HepG2 (cell line): ENCODE measurements around the gene TEX12. TPM values are rescaled to one million over a fixed set of nuclear protein-coding genes. Genes with fewer than 3 reads are reported as not detected.

Experiments used
- ATAC-seq: fragments of 200-7000 bp; cut with Tn5 transposase; 3 replicates; pipeline ENCODE4 v1.9.1; 2020; ENCODE audit warnings: mild to moderate bottlenecking, moderate library complexity
- BruUV-seq: library from RNA; stranded (reverse); fragments of 400-500 nt; replicated peaks from 2 replicates; lab custom pipeline; 2021; lab: Mats Ljungman, UMichigan
- CTCF ChIA-PET: fragments of 300-600 bp; formaldehyde crosslinking; extraction: SDS; loops from one replicate; lab custom pipeline; 2021; ENCODE audit warnings: low total read pairs, inconsistent platforms, low intra/inter-chr PET ratio; lab: Yijun Ruan, JAX
- POLR2A ChIA-PET: fragments of 350-600 bp; sonication (Branson Sonifier 250); formaldehyde crosslinking; loops from one replicate; lab custom pipeline; 2020; ENCODE audit warnings: antibody characterized with exemption, inconsistent platforms; lab: Yijun Ruan, JAX
- DNase-seq: peaks from one replicate; pipeline ENCODE4 v3.0.0-alpha.2; 2015; ENCODE audit warnings: low spot score
- FAIRE-seq: peaks from 3 replicates; lab custom pipeline; 2011; peaks lifted over from hg19 to GRCh38; lab: Jason Lieb, UNC
- H2AFZ ChIP-seq: one replicate; pipeline ENCODE4 v1.6.1; 2011; ENCODE audit warnings: low read length, inconsistent platforms
- H3K27ac ChIP-seq: fragments of 300-600 bp; 3 replicates; pipeline ENCODE4 v1.8.0; 2011; ENCODE audit warnings: mixed run types, mild to moderate bottlenecking, mixed read lengths, low read length, inconsistent platforms; ENCODE audit not compliant: insufficient read depth; ENCODE audit errors: extremely low read length
- H3K27me3 ChIP-seq, 2 experiments: fragments of 200-600 bp in 1 of 2; 2 replicates in 1 of 2; 3 replicates in 1 of 2; pipeline versions ENCODE4 v1.6.0 to v1.8.0; 2011; ENCODE audit warnings: low read length in 2 of 2, mild to moderate bottlenecking in 2 of 2, moderate library complexity in 2 of 2, inconsistent platforms in 1 of 2; ENCODE audit not compliant: insufficient read depth in 2 of 2, control insufficient read depth in 1 of 2
- H3K36me3 ChIP-seq, 2 experiments: fragments of 200-600 bp in 1 of 2; replicated peaks in 1 of 2; 2 replicates in 1 of 2; 3 replicates in 1 of 2; pipeline versions ENCODE4 v1.5.1 to v1.8.0; 2011; ENCODE audit warnings: low read length in 2 of 2, inconsistent platforms in 1 of 2; ENCODE audit not compliant: insufficient read depth in 2 of 2, control insufficient read depth in 1 of 2
- H3K4me1 ChIP-seq: 2 replicates; pipeline ENCODE4 v1.5.1; 2012; ENCODE audit warnings: low read length, inconsistent platforms; ENCODE audit not compliant: insufficient read depth
- H3K4me2 ChIP-seq: 2 replicates; pipeline ENCODE4 v1.6.0; 2011; ENCODE audit warnings: low read depth, low read length, inconsistent platforms
- H3K4me3 ChIP-seq, 3 experiments: fragments of 200-600 bp in 1 of 3; sonication (generic), shearing (Covaris generic) in 1 of 3; replicated peaks in 1 of 3; 2 replicates each; pipeline ENCODE4 v1.5.1; 2011 to 2016; ENCODE audit warnings: low read length in 3 of 3, inconsistent platforms in 2 of 3, low read depth in 2 of 3, mild to moderate bottlenecking in 2 of 3, control low read depth in 1 of 3, mixed read lengths in 1 of 3; ENCODE audit not compliant: insufficient read depth in 1 of 3
- H3K79me2 ChIP-seq: one replicate; pipeline ENCODE4 v1.6.1; 2011; ENCODE audit warnings: low read length, inconsistent platforms; ENCODE audit not compliant: insufficient read depth
- H3K9ac ChIP-seq: 2 replicates; pipeline ENCODE4 v1.6.0; 2011; ENCODE audit warnings: mild to moderate bottlenecking, low read depth, low read length, inconsistent platforms; ENCODE audit not compliant: insufficient read depth
- H3K9me3 ChIP-seq: 2 replicates; pipeline ENCODE4 v1.5.1; 2012; ENCODE audit warnings: mild to moderate bottlenecking, low read length
- H4K20me1 ChIP-seq: 2 replicates; pipeline ENCODE4 v1.6.0; 2011; ENCODE audit warnings: inconsistent platforms, mild to moderate bottlenecking, low read length, moderate library complexity; ENCODE audit not compliant: insufficient read depth
- AKAP8 ChIP-seq: sonication (generic); formaldehyde crosslinking; IDR thresholded peaks from 2 replicates; pipeline ENCODE4 v1.5.1; 2020; ENCODE audit warnings: mild to moderate bottlenecking, missing genetic modification reagents
- ARNT2 ChIP-seq: sonication (generic); formaldehyde crosslinking; IDR thresholded peaks from 2 replicates; pipeline ENCODE4 v1.8.0; 2022; ENCODE audit warnings: mild to moderate bottlenecking, low read depth, missing genetic modification reagents, moderate library complexity
- GMEB2 ChIP-seq: IDR thresholded peaks from 2 replicates; pipeline ENCODE4 v1.6.1; 2016; ENCODE audit warnings: missing biosample characterization, missing genetic modification reagents, low read depth
- NAIF1 ChIP-seq: sonication (generic); formaldehyde crosslinking; IDR thresholded peaks from 2 replicates; pipeline ENCODE4 v1.5.0; 2020; ENCODE audit warnings: mild to moderate bottlenecking, missing genetic modification reagents, borderline replicate concordance
- RARA ChIP-seq: IDR thresholded peaks from 2 replicates; pipeline ENCODE4 v1.6.1; 2016; ENCODE audit warnings: missing genetic modification reagents, missing compliant biosample characterization
- RARG ChIP-seq: sonication (generic); formaldehyde crosslinking; IDR thresholded peaks from 2 replicates; pipeline ENCODE4 v1.4.0; 2020; ENCODE audit warnings: low read depth, mild to moderate bottlenecking, missing genetic modification reagents
- RXRB ChIP-seq: IDR thresholded peaks from 2 replicates; pipeline ENCODE4 v1.6.1; 2016; ENCODE audit warnings: borderline replicate concordance, missing genetic modification reagents, missing compliant biosample characterization
- TRIM22 ChIP-seq: fragments of 450-650 bp; IDR thresholded peaks from 2 replicates; pipeline ENCODE4 v1.6.1; 2017
- ZBTB40 ChIP-seq, 2 experiments: fragments of 450-650 bp in 1 of 2; sonication (generic) in 1 of 2; formaldehyde crosslinking in 1 of 2; IDR thresholded peaks; 2 replicates each; pipeline versions ENCODE4 v1.6.1 to v1.8.0; 2016 to 2022; ENCODE audit warnings: antibody characterized with exemption in 1 of 2, mild to moderate bottlenecking in 1 of 2, missing genetic modification reagents in 1 of 2
- ZNF414 ChIP-seq: sonication (generic); formaldehyde crosslinking; IDR thresholded peaks from 2 replicates; pipeline ENCODE4 v1.5.0; 2020; ENCODE audit warnings: missing genetic modification reagents
- ZSCAN29 ChIP-seq: sonication (generic); formaldehyde crosslinking; conservative IDR thresholded peaks from 2 replicates; pipeline ENCODE4 v1.4.0; 2020; ENCODE audit warnings: mild to moderate bottlenecking, missing genetic modification reagents
- in situ Hi-C: cut with HindIII; loops from 2 replicates; pipeline ENCODE4 v1.10.0; 2017; ENCODE audit warnings: low pct_unique_long_range_greater_than_20kb; ENCODE audit not compliant: extremely low pct_ligation_motif_present
- intact Hi-C: fragments of 100-400 bp; cut with micrococcal nuclease; formaldehyde crosslinking; loops from one replicate; pipeline ENCODE4 v1.10.0; 2022; ENCODE audit not compliant: unreplicated experiment
- polyA plus RNA-seq, 8 experiments: library from polyadenylated mRNA; depleted of rRNA in 3 of 8; stranded (reverse) in 7 of 8; unstranded in 1 of 8; fragments of >200 nt; fragmentation: Illumina TruSeq in 4 of 8; extraction: Trizol in 4 of 8; gene quantifications; 2 replicates each; pipeline versions ENCODE4 v1.2.1 to v1.2.3, GENCODE V29; 2011 to 2016; ENCODE audit warnings: low read depth in 4 of 8, missing spikeins in 1 of 8, mixed read lengths in 1 of 8; ENCODE audit not compliant: insufficient read depth in 1 of 8
- total RNA-seq, 5 experiments: library from RNA; depleted of rRNA; stranded (reverse); fragments of >200 nt; fragmentation: Illumina TruSeq; extraction: Trizol; gene quantifications; 2 replicates each; pipeline ENCODE4 v1.2.3, GENCODE V29; 2016; ENCODE audit warnings: low read depth in 1 of 5

TEX12 gene
- total and polyA plus RNA-seq, 2 of the 13 experiments (the other 11 are each of a cell fraction or from before 2014, with no cell fraction given) = not detected

GRCh38 chr11:112185883-112186282 lies 18.7 kb downstream of the TEX12 start:
- Histone ChIP-seq H3K4me1 (no peaks in the 10 kb centered on the region), H3K36me3 (no peaks in the 10 kb centered on the region), H2AFZ (no peak overlapping the region), H3K4me3 (no peak overlapping the region), H3K27me3 (no peaks in the 10 kb centered on the region), H3K9ac (no peak overlapping the region), H3K27ac (no peak overlapping the region), H3K9me3 (no peaks in the 10 kb centered on the region), H4K20me1 (no peaks in the 10 kb centered on the region), H3K79me2 (no peaks in the 10 kb centered on the region), H3K4me2 (no peak overlapping the region)
- intact Hi-C loops (no loop called here), in situ Hi-C loops (no loop called here)
- no peak for DNase-seq
- no peak for ATAC-seq
- ChIA-PET POLR2A (no interaction called here), CTCF (no interaction called here)
- TF ChIP-seq RARA (CRISPR knock-in tag) (no peak), TRIM22 (no peak), ZSCAN29 (CRISPR knock-in tag) (no peak), AKAP8 (no peak), RARG (no peak), RXRB (CRISPR knock-in tag) (no peak), NAIF1 (CRISPR knock-in tag) (no peak), ZBTB40 (IDR thresholded peaks at IDR 0.05) (no peak), ZBTB40 (CRISPR knock-in tag; IDR thresholded peaks at IDR 0.05) (no peak), ARNT2 (CRISPR knock-in tag) (no peak), ZNF414 (CRISPR knock-in tag) (no peak), GMEB2 (CRISPR knock-in tag) (no peak)
- no peak for FAIRE-seq
- no TSS peak for BruUV-seq
